ENCODE data around the gene CDC14A. TPM values are rescaled to one million over a fixed set of nuclear protein-coding genes. Genes with fewer than 3 reads are reported as not detected.
"Not testable (repeated sequence)": the region's sequence is repeated elsewhere in the genome, so short reads cannot be mapped to it uniquely, and the experiment has no call there.

The CDC14A gene
- total RNA-seq, 1 donor from 2014 or later: 17.8 TPM

DNA sequence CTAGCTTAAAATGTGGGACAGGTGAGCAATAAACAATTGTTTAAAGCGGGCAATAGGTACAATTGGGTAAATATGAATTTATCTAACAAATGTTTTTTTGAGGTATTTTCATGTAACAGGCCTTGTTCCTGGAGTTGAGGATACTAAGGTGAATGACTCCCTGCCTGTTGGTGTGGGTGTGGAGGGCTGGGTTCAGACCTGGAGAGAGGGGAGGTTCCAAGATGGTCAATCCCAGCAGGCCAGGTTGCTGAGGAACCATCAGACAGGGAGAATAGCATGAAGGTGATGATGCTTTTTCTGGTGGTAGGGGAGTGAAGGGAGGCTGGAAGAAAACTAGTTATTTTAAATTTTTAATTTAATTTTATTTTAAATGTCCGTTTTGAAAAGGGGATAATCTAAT, 46.3 kb downstream of the CDC14A start:
- Histone ChIP-seq H3K4me3 (no peak overlapping the region), H3K27ac (no peak overlapping the region), H3K27me3 (ENCODE audit: low read depth) (no peaks in the 10 kb centered on the region), H3K9me3 (no peaks in the 10 kb centered on the region), H3K4me1 (peaks cover 22% of the 10 kb centered on the region), H3K36me3 (no peaks in the 10 kb centered on the region)
- ATAC-seq (no peak), DNase-seq (no peak)
- intact Hi-C loops (cut with DNase I): no loop called here
- TF ChIP-seq, protein P1, sequence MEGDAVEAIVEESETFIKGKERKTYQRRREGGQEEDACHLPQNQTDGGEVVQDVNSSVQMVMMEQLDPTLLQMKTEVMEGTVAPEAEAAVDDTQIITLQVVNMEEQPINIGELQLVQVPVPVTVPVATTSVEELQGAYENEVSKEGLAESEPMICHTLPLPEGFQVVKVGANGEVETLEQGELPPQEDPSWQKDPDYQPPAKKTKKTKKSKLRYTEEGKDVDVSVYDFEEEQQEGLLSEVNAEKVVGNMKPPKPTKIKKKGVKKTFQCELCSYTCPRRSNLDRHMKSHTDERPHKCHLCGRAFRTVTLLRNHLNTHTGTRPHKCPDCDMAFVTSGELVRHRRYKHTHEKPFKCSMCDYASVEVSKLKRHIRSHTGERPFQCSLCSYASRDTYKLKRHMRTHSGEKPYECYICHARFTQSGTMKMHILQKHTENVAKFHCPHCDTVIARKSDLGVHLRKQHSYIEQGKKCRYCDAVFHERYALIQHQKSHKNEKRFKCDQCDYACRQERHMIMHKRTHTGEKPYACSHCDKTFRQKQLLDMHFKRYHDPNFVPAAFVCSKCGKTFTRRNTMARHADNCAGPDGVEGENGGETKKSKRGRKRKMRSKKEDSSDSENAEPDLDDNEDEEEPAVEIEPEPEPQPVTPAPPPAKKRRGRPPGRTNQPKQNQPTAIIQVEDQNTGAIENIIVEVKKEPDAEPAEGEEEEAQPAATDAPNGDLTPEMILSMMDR (IDR thresholded peaks at IDR 0.05): no peak

DNA sequence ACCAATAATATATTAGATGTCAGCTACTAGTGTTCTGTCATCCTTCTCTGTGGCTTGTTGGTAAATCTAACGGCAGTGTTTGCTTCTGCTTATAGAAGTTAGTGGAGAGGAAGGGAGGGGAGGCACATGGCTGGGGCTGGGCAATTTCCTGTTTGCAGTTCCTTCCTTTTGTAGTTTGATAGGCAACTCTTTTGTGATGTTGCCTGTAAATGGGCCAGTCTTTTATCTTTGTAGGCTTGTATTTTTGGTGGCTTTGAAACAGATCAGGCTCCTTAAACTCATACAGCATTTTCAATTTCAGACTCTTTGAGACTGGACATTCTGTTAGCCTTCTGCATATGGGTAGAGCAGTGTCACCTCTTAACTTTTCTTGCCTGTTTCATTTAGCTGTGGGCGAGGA, 48.1 kb downstream of the CDC14A start:
- Histone ChIP-seq H3K4me3 (no peak overlapping the region), H3K4me1 (peaks cover 22% of the 10 kb centered on the region), H3K27ac (peak overlapping the region; percentile 28), H3K36me3 (no peaks in the 10 kb centered on the region), H3K27me3 (ENCODE audit: low read depth) (no peaks in the 10 kb centered on the region), H3K9me3 (no peaks in the 10 kb centered on the region)
- intact Hi-C loops (cut with DNase I): no loop called here
- peak; percentile 74 to 80 for ATAC-seq
- DNase-seq: peak; percentile 59
- TF ChIP-seq, protein P1 (IDR thresholded peaks at IDR 0.05): no peak

DNA sequence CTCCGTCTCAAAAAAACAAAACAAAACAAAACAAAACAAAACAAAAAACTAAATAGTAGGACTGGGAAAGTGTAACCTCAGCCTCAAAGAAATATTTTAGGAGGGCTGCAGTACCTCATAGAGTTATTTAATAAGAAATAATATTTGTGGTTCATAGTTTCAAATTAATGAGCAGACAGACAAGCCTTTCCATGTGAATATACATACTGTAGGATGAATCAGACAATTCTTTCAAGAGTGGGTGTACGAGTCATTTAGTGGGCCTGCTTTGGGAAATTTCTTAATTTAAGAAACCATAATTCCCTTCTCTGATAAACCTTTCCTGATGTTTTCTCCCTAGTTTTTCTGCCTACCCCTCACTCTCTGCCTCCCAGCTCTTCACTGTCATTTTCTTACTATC, 52.5 kb downstream of the CDC14A start:
- TF ChIP-seq, protein P1 (IDR thresholded peaks at IDR 0.05): no peak
- intact Hi-C loops (cut with DNase I): no loop called here
- no peak overlapping the region for H3K4me3 ChIP-seq
- H3K9me3 ChIP-seq: no peaks in the 10 kb centered on the region
- H3K27ac ChIP-seq: no peak overlapping the region
- H3K27me3 ChIP-seq (ENCODE audit: low read depth): no peaks in the 10 kb centered on the region
- DNase-seq: no peak
- H3K36me3 ChIP-seq: no peaks in the 10 kb centered on the region
- ATAC-seq: no peak
- peaks cover 11% of the 10 kb centered on the region for H3K4me1 ChIP-seq

DNA sequence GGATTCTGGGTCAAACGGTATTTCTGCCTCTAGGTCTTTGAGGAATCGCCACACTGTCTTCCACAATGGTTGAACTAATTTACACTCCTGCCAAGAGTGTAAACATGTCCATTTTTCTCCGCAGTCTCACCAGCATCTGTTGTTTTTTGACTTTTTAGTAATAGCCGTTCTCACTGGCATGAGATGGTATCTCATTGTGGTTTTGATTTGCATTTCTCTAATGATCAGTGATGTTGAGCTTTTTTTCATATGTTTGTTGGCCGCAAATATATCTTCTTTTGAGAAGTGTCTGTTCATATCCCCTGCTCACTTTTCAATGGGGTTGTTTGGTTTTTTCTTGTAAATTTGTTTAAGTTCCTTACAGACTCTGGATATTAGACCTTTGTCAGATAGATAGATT, 53.6 kb downstream of the CDC14A start:
- H3K27ac ChIP-seq; DNase-seq; H3K36me3 ChIP-seq; intact Hi-C loops (cut with DNase I); H3K9me3 ChIP-seq; H3K27me3 ChIP-seq (ENCODE audit: low read depth); H3K4me3 ChIP-seq; H3K4me1 ChIP-seq; ATAC-seq: not testable (repeated sequence)

DNA sequence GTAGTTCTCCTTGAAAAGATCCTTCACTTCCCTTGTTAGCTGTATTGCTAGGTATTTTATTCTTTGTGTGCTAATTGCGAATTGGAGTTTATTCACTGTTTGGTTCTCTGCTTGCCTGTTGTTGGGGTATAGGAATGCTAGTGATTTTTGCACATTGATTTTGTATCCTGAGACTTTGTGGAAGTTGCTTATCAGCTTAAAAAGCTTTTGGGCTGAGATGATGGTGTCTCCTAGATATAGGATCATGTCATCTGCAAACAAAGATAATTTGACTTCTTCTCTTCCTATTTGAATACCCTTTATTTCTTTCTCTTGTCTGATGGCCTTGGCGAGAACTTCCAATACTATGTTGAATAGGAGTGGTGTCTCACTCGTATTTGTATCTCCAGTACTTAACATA, 55.1 kb downstream of the CDC14A start:
- H3K36me3 ChIP-seq; H3K27me3 ChIP-seq (ENCODE audit: low read depth); H3K9me3 ChIP-seq; intact Hi-C loops (cut with DNase I); H3K4me1 ChIP-seq; H3K27ac ChIP-seq; ATAC-seq; DNase-seq; H3K4me3 ChIP-seq: not testable (repeated sequence)

DNA sequence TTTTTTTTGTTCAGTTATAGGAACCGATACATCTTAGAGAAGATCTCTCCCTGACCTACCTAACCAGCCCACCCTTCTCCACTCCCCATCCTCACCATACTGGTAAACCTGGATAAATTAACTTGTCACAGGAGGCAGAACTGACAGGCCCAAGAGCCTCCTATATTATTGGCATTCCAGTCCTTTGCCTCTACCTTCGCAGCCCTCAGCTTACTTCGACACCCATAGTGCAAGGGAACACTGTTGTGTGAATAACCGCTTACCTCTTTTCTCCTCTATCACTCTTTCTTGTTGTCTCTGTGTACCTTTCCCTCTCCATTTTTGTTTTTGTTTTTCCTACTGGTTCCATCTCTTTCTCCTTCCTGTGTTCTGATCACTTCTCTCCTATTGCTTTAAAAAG, 58.7 kb downstream of the CDC14A start:
- Histone ChIP-seq H3K27ac (no peak overlapping the region), H3K9me3 (no peaks in the 10 kb centered on the region), H3K27me3 (ENCODE audit: low read depth) (no peaks in the 10 kb centered on the region), H3K36me3 (no peaks in the 10 kb centered on the region), H3K4me3 (no peak overlapping the region), H3K4me1 (peaks cover 21% of the 10 kb centered on the region)
- TF ChIP-seq, protein P1 (IDR thresholded peaks at IDR 0.05): no peak
- intact Hi-C loops (cut with DNase I): no loop called here
- ATAC-seq: no peak
- no peak for DNase-seq

DNA sequence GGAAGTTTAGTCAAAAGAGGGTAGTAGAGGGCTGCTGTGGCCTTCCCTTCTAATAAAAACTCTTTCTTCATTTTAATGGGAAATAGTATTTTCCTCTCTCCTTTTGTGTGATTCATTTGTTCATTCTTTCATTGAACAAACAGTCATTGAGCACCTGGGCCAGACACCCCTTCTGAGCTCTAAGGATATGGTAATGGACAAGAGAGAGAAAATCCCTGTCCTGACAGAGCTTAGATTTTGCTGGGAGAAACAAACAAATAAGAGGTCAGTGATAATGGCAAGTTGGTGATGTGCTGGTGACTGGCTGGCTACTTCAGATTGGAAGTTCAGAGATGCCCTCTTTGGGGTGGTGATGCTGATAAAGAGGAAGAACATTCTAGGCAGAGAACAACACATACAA, 59.3 kb downstream of the CDC14A start:
- intact Hi-C loops (cut with DNase I): no loop called here
- no peak for DNase-seq
- ATAC-seq: no peak
- Histone ChIP-seq H3K36me3 (no peaks in the 10 kb centered on the region), H3K27me3 (ENCODE audit: low read depth) (no peaks in the 10 kb centered on the region), H3K4me3 (no peak overlapping the region), H3K9me3 (no peaks in the 10 kb centered on the region), H3K4me1 (peaks cover 21% of the 10 kb centered on the region), H3K27ac (no peak overlapping the region)
- TF ChIP-seq, protein P1 (IDR thresholded peaks at IDR 0.05): no peak

Data from lower lobe of right lung (tissue), 2 donors.